LNCAP (cell line): ENCODE data around the gene WFDC5.

Source experiments
- CTCF ChIP-seq: fragments of 450-650 bp; IDR thresholded peaks from 2 replicates; pipeline ENCODE4 v1.5.1; 2017; ENCODE audit warnings: mild to moderate bottlenecking

WFDC5 gene

GRCh38 chr20:45092898-45093297 is 22.1 kb downstream of the WFDC5 start:
- no peak for TF ChIP-seq CTCF

GRCh38 chr20:45091366-45091765 is 23.6 kb downstream of the WFDC5 start:
- no peak for TF ChIP-seq CTCF

GRCh38 chr20:45090481-45090880 is 24.5 kb downstream of the WFDC5 start:
- TF ChIP-seq CTCF = no peak

- no peak for TF ChIP-seq CTCF
These were observed 26.7 kb downstream of the WFDC5 start for GRCh38 chr20:45088247-45088646.

- TF ChIP-seq CTCF = no peak
These were observed 27.2 kb downstream of the WFDC5 start for GRCh38 chr20:45087814-45088213.

GRCh38 chr20:45087097-45087790 is 27.7 kb downstream of the WFDC5 start:
- TF ChIP-seq CTCF = no peak

GRCh38 chr20:45085867-45086266 is 29.1 kb downstream of the WFDC5 start:
- no peak for TF ChIP-seq CTCF

- no peak for TF ChIP-seq CTCF
These were observed 29.7 kb downstream of the WFDC5 start for GRCh38 chr20:45085289-45085688.
